Thyroid gland (tissue), 4 donors: ENCODE data around the gene PTPRH. TPM values are rescaled to one million over a fixed set of nuclear protein-coding genes. Genes with fewer than 3 reads are reported as not detected.
A peak's percentile ranks its signal among the peaks of the same experiment; 100 is the strongest.

ENCODE experiments used
- DNase-seq, 2 donors: peaks; one replicate each; pipeline ENCODE4 v3.0.0-alpha.2; 2019
- H3K27ac ChIP-seq, 3 donors: fragments of 200-600 bp; sonication (generic); 1 replicate in 2 of 3; 2 replicates in 1 of 3; pipeline ENCODE4 v1.5.1; 2016 to 2019; ENCODE audit warnings: mild to moderate bottlenecking in 1 of 3, moderate library complexity in 1 of 3
- H3K27me3 ChIP-seq: fragments of 200-600 bp; sonication (generic); one replicate; pipeline ENCODE4 v1.5.1; 2019
- H3K36me3 ChIP-seq, 2 donors: fragments of 200-600 bp; sonication (generic); one replicate each; pipeline ENCODE4 v1.5.1; 2016 to 2019
- H3K4me1 ChIP-seq, 2 donors: fragments of 200-600 bp; sonication (generic); one replicate each; pipeline ENCODE4 v1.5.1; 2017 to 2019
- H3K4me3 ChIP-seq, 3 donors: fragments of 200-600 bp; sonication (generic); replicated peaks in 1 of 3; 1 replicate in 2 of 3; 2 replicates in 1 of 3; pipeline ENCODE4 v1.5.1; 2016; ENCODE audit warnings: mild to moderate bottlenecking in 1 of 3
- H3K9me3 ChIP-seq: fragments of 200-600 bp; sonication (generic); one replicate; pipeline ENCODE4 v1.5.1; 2017
- CTCF ChIP-seq, 6 experiments: fragments of 200-600 bp in 3 of 6; fragments of 450-650 bp in 3 of 6; sonication (generic) in 3 of 6; IDR thresholded peaks; one replicate each; pipeline ENCODE4 v1.5.1; 2016 to 2019; ENCODE audit warnings: antibody characterized with exemption in 6 of 6, mild to moderate bottlenecking in 2 of 6, inconsistent platforms in 1 of 6, moderate library complexity in 1 of 6
- POLR2A ChIP-seq, 2 donors: fragments of 450-650 bp; IDR thresholded peaks; one replicate each; pipeline ENCODE4 v1.6.1; 2017; ENCODE audit warnings: antibody characterized with exemption in 2 of 2, mild to moderate bottlenecking in 2 of 2, moderate library complexity in 1 of 2
- WGBS, 2 donors: methylation state at CpG; one replicate each; pipeline ENCODE4 v1.1.5; 2017; 5-methylcytosine and 5-hydroxymethylcytosine counted together
- intact Hi-C: fragments of 100-400 bp; cut with DNase I; formaldehyde crosslinking; loops from one replicate; pipeline ENCODE4 v1.15.1; 2023
- total RNA-seq, 4 donors: library from RNA; depleted of rRNA; stranded (reverse); fragments of >200 nt; gene quantifications; one replicate each; pipeline ENCODE4 v1.2.3, GENCODE V29; 2016

The PTPRH gene
- total RNA-seq, 4 donors from 2014 or later, result 0.11 to 2.6 (median 0.54) TPM; not detected in 1

- DNase-seq, result no peak
- WGBS, 2 donors, result 62 to 65% methylated on average over 7 to 10 of the region's 20 CpGs
- TF ChIP-seq POLR2A (IDR thresholded peaks at IDR 0.05), result no peak
- no peak for TF ChIP-seq CTCF (IDR thresholded peaks at IDR 0.05)
- H3K4me1 ChIP-seq, result peaks cover 4 to 15% of the 10 kb centered on the region in 2 donors
- H3K9me3 ChIP-seq, result no peaks in the 10 kb centered on the region
- H3K27me3 ChIP-seq, result peaks cover 36% of the 10 kb centered on the region
- no peak overlapping the region for H3K4me3 ChIP-seq
- intact Hi-C loops, result no loop called here
- H3K27ac ChIP-seq, result no peak overlapping the region
- no peaks in the 10 kb centered on the region for H3K36me3 ChIP-seq
These were observed 27.6 kb downstream of the PTPRH start for GRCh38 chr19:55181740-55182139.

GRCh38 chr19:55179606-55180484 lies 29.5 kb downstream of the PTPRH start, which contains the start of gene SYT5:
Gene SYT5, minus strand, starts transcription at chr19:55180289. Its CDS starts 1,248 bp downstream, at chr19:55179041.
- intact Hi-C loops, result no loop called here
- Histone ChIP-seq H3K4me3 (no peak within 1 kb of the TSS), H3K9me3 (no peaks in the 10 kb centered on the region), H3K27ac (no peak within 1 kb of the TSS), H3K36me3 (no peaks in the 10 kb centered on the region), H3K4me1 (peaks cover 4 to 15% of the 10 kb centered on the region in 2 donors), H3K27me3 (peaks cover 52% of the 10 kb centered on the region)
- 2% methylated on average over 37 to 44 of the region's 68 CpGs for WGBS, 2 donors
- no peak for TF ChIP-seq CTCF (IDR thresholded peaks at IDR 0.05)
- no peak for TF ChIP-seq POLR2A (IDR thresholded peaks at IDR 0.05)
- peak; percentile 21 to 29 for DNase-seq

- H3K4me1 ChIP-seq, result peaks cover 6 to 16% of the 10 kb centered on the region in 2 donors
- intact Hi-C loops, result no loop called here
- no peak for TF ChIP-seq CTCF (IDR thresholded peaks at IDR 0.05)
- TF ChIP-seq POLR2A (IDR thresholded peaks at IDR 0.05), result no peak
- H3K4me3 ChIP-seq, result no peak overlapping the region
- H3K36me3 ChIP-seq, result no peaks in the 10 kb centered on the region
- H3K27me3 ChIP-seq, result peaks cover 61% of the 10 kb centered on the region
- 4 to 7% methylated on average over 28 to 32 of the region's 61 CpGs for WGBS, 2 donors
- H3K27ac ChIP-seq, result no peak overlapping the region
- peak; percentile 28 to 48 for DNase-seq
- no peaks in the 10 kb centered on the region for H3K9me3 ChIP-seq
These were observed 30.3 kb downstream of the PTPRH start for GRCh38 chr19:55178781-55179599.

- Histone ChIP-seq H3K27me3 (peaks cover 67% of the 10 kb centered on the region), H3K27ac (no peak overlapping the region), H3K9me3 (no peaks in the 10 kb centered on the region), H3K36me3 (no peaks in the 10 kb centered on the region), H3K4me1 (peaks cover 11 to 27% of the 10 kb centered on the region in 2 donors), H3K4me3 (no peak overlapping the region)
- intact Hi-C loops, result no loop called here
- TF ChIP-seq POLR2A (IDR thresholded peaks at IDR 0.05) (no peak), CTCF (IDR thresholded peaks at IDR 0.05) (no peak)
- DNase-seq, result no peak
- WGBS, 2 donors, result 35 to 44% methylated on average over 2 of the region's 2 CpGs
These were observed 33.2 kb downstream of the PTPRH start for GRCh38 chr19:55176076-55176475.
